Small intestine (tissue), 7 donors: ENCODE measurements around the gene RICTOR. TPM values are rescaled to one million over a fixed set of nuclear protein-coding genes. Genes with fewer than 3 reads are reported as not detected.
A peak's percentile ranks its signal among the peaks of the same experiment; 100 is the strongest.

Experiments used
- DNase-seq, 2 donors: peaks; one replicate each; pipeline versions ENCODE4 v3.0.0 to v3.0.0-alpha.2; 2013
- FAIRE-seq: peaks from 2 replicates; lab custom pipeline; 2012; peaks lifted over from hg19 to GRCh38; lab: Jason Lieb, UNC
- H3K27ac ChIP-seq, 3 donors: one replicate each; pipeline ENCODE4 v1.5.1; 2013; ENCODE audit warnings: low read length in 2 of 3, mild to moderate bottlenecking in 2 of 3, control low read depth in 1 of 3, inconsistent platforms in 1 of 3, low read depth in 1 of 3, moderate library complexity in 1 of 3
- H3K27me3 ChIP-seq, 3 donors: one replicate each; pipeline ENCODE4 v1.6.1; 2013; ENCODE audit warnings: low read length in 3 of 3, inconsistent platforms in 1 of 3; ENCODE audit not compliant: control insufficient read depth in 3 of 3, insufficient read depth in 3 of 3
- H3K36me3 ChIP-seq, 3 donors: one replicate each; pipeline ENCODE4 v1.6.1; 2013; ENCODE audit warnings: low read length in 3 of 3, inconsistent platforms in 1 of 3, low read depth in 1 of 3, mild to moderate bottlenecking in 1 of 3, moderate library complexity in 1 of 3; ENCODE audit not compliant: control insufficient read depth in 3 of 3, insufficient read depth in 2 of 3
- H3K4me1 ChIP-seq, 3 donors: one replicate each; pipeline ENCODE4 v1.6.1; 2013; ENCODE audit warnings: low read length in 2 of 3, inconsistent platforms in 1 of 3, low read depth in 1 of 3, mild to moderate bottlenecking in 1 of 3, moderate library complexity in 1 of 3; ENCODE audit not compliant: control insufficient read depth in 3 of 3, insufficient read depth in 2 of 3
- H3K4me3 ChIP-seq, 3 donors: one replicate each; pipeline ENCODE4 v1.5.1; 2013; ENCODE audit warnings: low read length in 3 of 3, control low read depth in 1 of 3, inconsistent platforms in 1 of 3, low read depth in 1 of 3, mild to moderate bottlenecking in 1 of 3, moderate library complexity in 1 of 3
- H3K9me3 ChIP-seq, 2 donors: one replicate each; pipeline ENCODE4 v1.6.1; 2013; ENCODE audit warnings: low read depth in 1 of 2, low read length in 1 of 2; ENCODE audit not compliant: control insufficient read depth in 2 of 2, insufficient read depth in 1 of 2
- WGBS, 3 donors: extraction: QIAGEN DNeasy Blood & Tissue Kit; methylation state at CpG; one replicate each; pipeline ENCODE4 v1.1.7; 2013; 5-methylcytosine and 5-hydroxymethylcytosine counted together
- polyA plus RNA-seq, 4 donors: library from polyadenylated mRNA; stranded (reverse) in 3 of 4; unstranded in 1 of 4; fragments of 200-250 nt in 3 of 4; fragments of 120-200 nt in 1 of 4; gene quantifications; one replicate each; pipeline versions ENCODE4 v1.2.1 to v1.2.3, GENCODE V29; 2013
- donor health status: healthy with polysubstance abuse.
- donor health status: control.
- donor health status: control.
- donor health status: Bipolar disorder and iron deficiency.
- donor health status: healthy.

Gene RICTOR
- polyA plus RNA-seq, 4 donors = 2.4 to 20.2 (median 3.3) TPM

DNA sequence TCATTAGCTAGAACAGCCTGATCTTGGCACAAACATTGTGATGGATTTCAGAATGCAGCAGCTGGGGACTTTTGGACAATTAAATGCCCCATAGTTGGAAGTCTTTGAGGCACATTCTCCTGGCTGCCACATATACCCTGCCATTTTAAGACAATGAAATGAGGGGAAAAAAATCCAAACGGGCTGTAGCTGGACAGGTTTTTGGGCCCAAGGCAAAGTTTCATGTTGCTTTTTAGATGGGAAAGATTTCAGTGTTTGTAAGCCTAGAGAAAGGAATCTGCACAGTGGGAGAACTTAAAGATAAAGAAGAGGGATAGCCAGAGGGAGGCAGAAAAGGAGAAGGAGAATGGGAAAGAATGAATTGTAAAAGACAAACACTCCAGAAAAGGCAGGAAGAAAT, 30.0 kb upstream of the RICTOR start:
- FAIRE-seq (no peak), DNase-seq (no peak)
- no peak overlapping the region for H3K4me3 ChIP-seq

GRCh38 chr5:39102684-39103155, 28.5 kb upstream of the RICTOR start:
- DNase-seq (no peak), FAIRE-seq (no peak)

More for the DNA sequence above, 30.0 kb upstream of the RICTOR start:
- Histone ChIP-seq H3K4me1 (peaks cover 0 to 3% (median 0%) of the 10 kb centered on the region in 3 donors), H3K27ac (no peak overlapping the region), H3K9me3 (no peaks in the 10 kb centered on the region), H3K27me3 (no peaks in the 10 kb centered on the region), H3K36me3 (no peaks in the 10 kb centered on the region)
- WGBS, 3 donors = 62 to 75% (median 69%) methylated on average over 1 of the region's 1 CpG

GRCh38 chr5:39100851-39101396, 26.7 kb upstream of the RICTOR start:
- Histone ChIP-seq H3K9me3 (no peaks in the 10 kb centered on the region), H3K27ac (peak overlapping the region in 1 of 3 donors; percentile 12), H3K36me3 (no peaks in the 10 kb centered on the region), H3K4me1 (peaks cover 0 to 3% (median 0%) of the 10 kb centered on the region in 3 donors), H3K27me3 (no peaks in the 10 kb centered on the region), H3K4me3 (no peak overlapping the region)
- no peak for FAIRE-seq
- no peak for DNase-seq
- WGBS, 3 donors = 70 to 79% (median 78%) methylated on average over 7 of the region's 7 CpGs

More at GRCh38 chr5:39102684-39103155, 28.5 kb upstream of the RICTOR start:
- H3K4me3 ChIP-seq = no peak overlapping the region
- 82 to 90% (median 82%) methylated on average over 4 of the region's 4 CpGs for WGBS, 3 donors
- H3K36me3 ChIP-seq = no peaks in the 10 kb centered on the region
- H3K27ac ChIP-seq = no peak overlapping the region
- no peaks in the 10 kb centered on the region for H3K9me3 ChIP-seq
- no peaks in the 10 kb centered on the region for H3K27me3 ChIP-seq
- peaks cover 0 to 3% (median 0%) of the 10 kb centered on the region in 3 donors for H3K4me1 ChIP-seq

DNA sequence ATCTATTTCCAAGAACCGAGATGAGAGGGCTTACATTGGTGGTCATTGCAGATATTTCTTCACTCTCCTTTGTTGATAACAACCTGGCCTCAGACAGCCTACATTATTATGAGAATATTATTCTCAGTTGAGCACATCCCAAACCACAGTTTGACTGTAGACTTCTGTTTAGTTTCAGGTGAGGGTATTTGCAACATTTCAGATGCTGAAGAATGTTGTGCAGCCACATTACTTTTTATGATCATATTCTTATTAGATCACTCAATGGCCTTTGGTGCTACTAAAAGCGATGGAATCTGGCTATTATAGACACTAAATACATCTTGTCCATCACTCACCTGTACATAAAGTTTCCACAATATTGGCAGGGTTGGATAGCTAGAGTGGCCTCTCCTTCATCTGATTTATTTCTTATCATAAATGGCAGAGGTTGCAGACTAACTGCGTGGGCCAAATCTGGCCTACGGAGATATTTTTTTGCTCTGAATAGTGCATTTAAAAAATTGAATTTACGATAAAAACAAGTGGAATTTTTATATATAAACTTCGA, 26.2 kb upstream of the RICTOR start:
- Histone ChIP-seq H3K36me3 (no peaks in the 10 kb centered on the region), H3K27me3 (no peaks in the 10 kb centered on the region), H3K4me3 (no peak overlapping the region), H3K4me1 (peaks cover 0 to 3% (median 0%) of the 10 kb centered on the region in 3 donors), H3K27ac (no peak overlapping the region), H3K9me3 (no peaks in the 10 kb centered on the region)
- no peak for DNase-seq
- FAIRE-seq = no peak
- WGBS, 3 donors = 78 to 89% (median 83%) methylated on average over 6 of the region's 6 CpGs

DNA sequence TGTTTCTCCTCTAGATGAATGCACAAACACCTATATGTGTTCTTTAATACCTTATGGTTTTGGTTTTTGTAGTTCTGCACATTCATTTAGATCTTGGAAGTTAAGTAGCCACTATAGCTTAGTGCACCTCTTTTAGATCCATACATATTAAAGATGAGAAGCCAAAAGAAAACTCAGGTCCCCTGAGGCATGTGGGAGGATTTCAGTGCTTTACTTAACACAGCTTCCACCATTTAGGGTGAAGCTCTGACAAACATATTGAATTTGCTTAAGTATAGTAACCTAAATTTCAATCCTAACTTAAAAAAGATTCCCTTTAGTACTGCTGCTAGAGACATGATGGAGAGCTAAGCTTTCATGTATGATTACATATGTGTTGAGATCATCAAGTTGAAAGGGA, 25.6 kb upstream of the RICTOR start:
- FAIRE-seq = no peak
- Histone ChIP-seq H3K27ac (no peak overlapping the region), H3K4me1 (peaks cover 0 to 3% (median 0%) of the 10 kb centered on the region in 3 donors)

GRCh38 chr5:39093352-39093751, 19.2 kb upstream of the RICTOR start:
- H3K9me3 ChIP-seq = no peaks in the 10 kb centered on the region
- peaks cover 0 to 8% (median 0%) of the 10 kb centered on the region in 3 donors for H3K4me1 ChIP-seq
- WGBS, 3 donors = 43 to 65% (median 59%) methylated on average over 1 of the region's 1 CpG
- no peaks in the 10 kb centered on the region for H3K27me3 ChIP-seq
- DNase-seq = no peak
- no peak overlapping the region for H3K4me3 ChIP-seq
- H3K27ac ChIP-seq = no peak overlapping the region
- FAIRE-seq = no peak
- H3K36me3 ChIP-seq = no peaks in the 10 kb centered on the region

More for the DNA sequence above, 25.6 kb upstream of the RICTOR start:
- H3K4me3 ChIP-seq = no peak overlapping the region
- H3K9me3 ChIP-seq = no peaks in the 10 kb centered on the region
- no peaks in the 10 kb centered on the region for H3K27me3 ChIP-seq
- no peak for DNase-seq
- no peaks in the 10 kb centered on the region for H3K36me3 ChIP-seq

DNA sequence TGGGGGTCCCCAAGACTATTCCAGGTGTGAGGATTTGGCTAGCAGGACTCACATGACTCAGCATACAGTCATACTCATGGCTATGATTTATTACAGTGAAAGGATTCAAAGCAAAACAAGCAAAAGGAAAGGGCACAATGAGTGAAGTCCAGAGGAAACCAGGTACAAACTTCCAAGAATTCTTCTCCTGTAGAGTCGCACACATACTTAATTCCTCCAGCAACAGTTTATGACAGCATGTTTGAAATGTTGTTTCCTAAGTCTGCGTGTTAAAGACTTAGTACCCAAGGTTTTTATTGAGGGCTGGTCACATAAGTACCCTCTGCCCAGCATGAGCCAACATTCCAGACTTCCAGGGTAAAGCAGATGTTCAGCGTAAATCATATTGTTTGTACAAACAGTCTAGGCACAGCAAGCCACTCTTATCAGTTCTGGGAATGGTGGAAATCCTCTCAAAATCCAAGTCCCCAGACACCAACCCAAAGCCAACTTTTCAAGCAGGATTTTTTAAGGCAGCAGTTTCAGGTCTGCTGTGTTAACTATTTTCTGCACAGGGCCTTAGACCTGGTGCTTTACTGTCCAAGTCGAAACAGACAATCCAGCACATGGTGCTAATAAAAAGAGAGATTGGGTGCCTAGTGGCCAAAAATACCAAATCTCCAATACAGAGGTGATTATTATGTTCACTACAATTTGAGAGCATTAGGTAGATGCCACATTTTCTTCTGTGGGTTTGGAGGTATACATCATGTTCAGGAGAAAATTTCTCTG, 18.6 kb upstream of the RICTOR start:
- DNase-seq (peak in 1 of 2 donors; percentile 25), FAIRE-seq (no peak)
- Histone ChIP-seq H3K4me3 (no peak overlapping the region), H3K27me3 (no peaks in the 10 kb centered on the region), H3K36me3 (no peaks in the 10 kb centered on the region), H3K27ac (no peak overlapping the region), H3K4me1 (peaks cover 0 to 8% (median 0%) of the 10 kb centered on the region in 3 donors), H3K9me3 (no peaks in the 10 kb centered on the region)
- 43 to 59% (median 50%) methylated on average over 4 of the region's 4 CpGs for WGBS, 3 donors

- Histone ChIP-seq H3K27ac (no peak overlapping the region), H3K9me3 (no peaks in the 10 kb centered on the region), H3K4me3 (no peak overlapping the region), H3K4me1 (peaks cover 0 to 8% (median 0%) of the 10 kb centered on the region in 3 donors), H3K36me3 (no peaks in the 10 kb centered on the region), H3K27me3 (no peaks in the 10 kb centered on the region)
- FAIRE-seq = no peak
- 77 to 80% (median 77%) methylated on average over 7 of the region's 7 CpGs for WGBS, 3 donors
- no peak for DNase-seq
Measured at GRCh38 chr5:39091940-39092580, 17.9 kb upstream of the RICTOR start.
